ENCODE measurements around the gene UBE2E2. TPM values are rescaled to one million over a fixed set of nuclear protein-coding genes. Genes with fewer than 3 reads are reported as not detected.

UBE2E2 gene
- total RNA-seq, 1 experiment from 2014 or later = 38.6 TPM

- Histone ChIP-seq H2BK120ac (ENCODE audit: low read depth, low read length, poor library complexity, severe bottlenecking) (no peak overlapping the region), H3K4me2 (ENCODE audit: insufficient read depth, insufficient read length, low read length) (no peak overlapping the region), H3K14ac (ENCODE audit: insufficient read depth, low read length) (no peak overlapping the region), H3K27me3 (ENCODE audit: insufficient read depth, low read length) (no peaks in the 10 kb centered on the region), H4K5ac (ENCODE audit: insufficient read length, low read depth, low read length) (no peak overlapping the region), H2BK15ac (ENCODE audit: low read depth, low read length) (no peak overlapping the region), H3T11ph (ENCODE audit: low read length) (no peak overlapping the region), H3K9ac (ENCODE audit: extremely low read depth, insufficient read length, low read length) (no peak overlapping the region), H3K23me2 (ENCODE audit: insufficient read length, low read depth, low read length, poor library complexity, severe bottlenecking) (no peaks in the 10 kb centered on the region), H2BK20ac (ENCODE audit: low read depth, low read length, poor library complexity, severe bottlenecking) (no peak overlapping the region), H3K9me3 (ENCODE audit: control insufficient read depth, low read depth, low read length) (no peaks in the 10 kb centered on the region), H3K18ac (ENCODE audit: insufficient read length, low read depth, low read length) (no peak overlapping the region), H2BK5ac (ENCODE audit: insufficient read length, low read length) (no peak overlapping the region), H2AFZ (ENCODE audit: low read length) (no peak overlapping the region), H3K79me2 (ENCODE audit: insufficient read depth, low read length) (no peaks in the 10 kb centered on the region), H3K4ac (ENCODE audit: low read depth, low read length) (no peak overlapping the region), H3K4me1 (ENCODE audit: insufficient read depth, low read length) (no peaks in the 10 kb centered on the region; the same call in 1 of the 2 replicates), H4K8ac (replicated peaks; ENCODE audit: insufficient read length, low read depth, low read length) (no peak overlapping the region), H3K56ac (ENCODE audit: insufficient read length, low read depth, low read length) (no peak overlapping the region), H2BK12ac (ENCODE audit: insufficient read length, low read depth, low read length) (no peak overlapping the region), H3K27ac (ENCODE audit: insufficient read length, low read depth, low read length) (no peak overlapping the region), H4K91ac (ENCODE audit: insufficient read length, low read depth, low read length) (no peak overlapping the region), H4K20me1 (ENCODE audit: control insufficient read depth, insufficient read depth, insufficient read length) (no peaks in the 10 kb centered on the region), H3K79me1 (ENCODE audit: insufficient read depth, low read depth, low read length, poor library complexity, severe bottlenecking) (no peaks in the 10 kb centered on the region), H2AK5ac (ENCODE audit: insufficient read length, low read length) (no peak overlapping the region), H3K23ac (ENCODE audit: insufficient read length, low read depth, low read length) (no peak overlapping the region)
- whole genome bisulfite sequencing (ENCODE audit: extremely low coverage, insufficient read length, low lambda C conversion rate) = no CpG with 5 or more reads among the region's 4 CpGs
- peaks cover 14 to 22% (median 18%) of the 10 kb centered on the region in 3 experiments for H3K36me3 Mint-ChIP-seq (ENCODE audit: insufficient read depth in 1 of 3, low read depth in 3 of 3)
- H3K27me3 Mint-ChIP-seq (ENCODE audit: low read depth) = no peaks in the 10 kb centered on the region
- no peak overlapping the region for H3K4me3 Mint-ChIP-seq
- TF ChIP-seq CTCF (conservative IDR thresholded peaks at IDR 0.05) = no peak
- peaks cover 8 to 11% of the 10 kb centered on the region in 2 experiments for H3K9me3 Mint-ChIP-seq
- H3K27ac Mint-ChIP-seq = no peak overlapping the region
- no peak for DNase-seq
- H3K4me1 Mint-ChIP-seq = peaks cover 29 to 38% of the 10 kb centered on the region in 2 experiments
These were observed 281.3 kb downstream of the UBE2E2 start for GRCh38 chr3:23484386-23484785.

Data from H9 (cell line).